HEK293T (cell line): ENCODE measurements around the gene SCUBE1.

Source experiments
- BHLHE40 ChIP-seq: fragments of 450-650 bp; IDR thresholded peaks from 2 replicates; pipeline ENCODE4 v1.6.1; 2016; ENCODE audit warnings: mild to moderate bottlenecking, moderate library complexity, borderline replicate concordance
- FOXA1 ChIP-seq: fragments of 450-650 bp; IDR thresholded peaks from 2 replicates; pipeline ENCODE4 v1.6.1; 2016; ENCODE audit warnings: mild to moderate bottlenecking
- FOXM1 ChIP-seq: fragments of 450-650 bp; IDR thresholded peaks from 2 replicates; pipeline ENCODE4 v1.6.1; 2017; ENCODE audit warnings: mild to moderate bottlenecking, borderline replicate concordance
- NFRKB ChIP-seq: fragments of 450-650 bp; IDR thresholded peaks from 2 replicates; pipeline ENCODE4 v1.6.1; 2016; ENCODE audit warnings: mild to moderate bottlenecking, moderate library complexity
- SP1 ChIP-seq: fragments of 450-650 bp; IDR thresholded peaks from 2 replicates; pipeline ENCODE4 v1.6.1; 2017
- TF ChIP-seq, protein P1 (sequence below): fragments of 450-650 bp; IDR thresholded peaks from 2 replicates; pipeline ENCODE4 v1.6.1; 2016

DNA sequence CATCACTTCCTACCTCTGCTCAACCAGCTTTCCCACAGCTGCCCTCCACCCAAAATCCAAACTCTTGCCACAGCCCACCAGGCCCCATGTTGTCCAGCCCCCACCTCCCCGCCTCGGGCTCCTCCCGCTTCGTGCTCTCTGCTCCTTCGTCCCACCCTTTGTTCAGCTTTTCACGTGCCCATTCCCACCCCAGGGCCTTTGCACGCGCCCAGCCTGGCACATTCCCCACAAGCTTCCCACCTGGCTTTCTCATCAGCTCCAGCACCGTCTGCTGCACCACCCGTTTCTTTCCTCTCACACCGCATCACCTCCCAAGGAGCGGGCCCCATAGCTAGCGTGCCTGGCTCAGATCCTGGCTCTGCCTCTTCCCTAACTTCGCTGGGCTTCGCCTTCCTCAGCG lies 54.8 kb downstream of the SCUBE1 start:
- TF ChIP-seq, protein P1, sequence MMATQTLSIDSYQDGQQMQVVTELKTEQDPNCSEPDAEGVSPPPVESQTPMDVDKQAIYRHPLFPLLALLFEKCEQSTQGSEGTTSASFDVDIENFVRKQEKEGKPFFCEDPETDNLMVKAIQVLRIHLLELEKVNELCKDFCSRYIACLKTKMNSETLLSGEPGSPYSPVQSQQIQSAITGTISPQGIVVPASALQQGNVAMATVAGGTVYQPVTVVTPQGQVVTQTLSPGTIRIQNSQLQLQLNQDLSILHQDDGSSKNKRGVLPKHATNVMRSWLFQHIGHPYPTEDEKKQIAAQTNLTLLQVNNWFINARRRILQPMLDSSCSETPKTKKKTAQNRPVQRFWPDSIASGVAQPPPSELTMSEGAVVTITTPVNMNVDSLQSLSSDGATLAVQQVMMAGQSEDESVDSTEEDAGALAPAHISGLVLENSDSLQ, result no peak
- no peak for TF ChIP-seq FOXA1
- no peak for TF ChIP-seq SP1
- TF ChIP-seq BHLHE40, result no peak
- no peak for TF ChIP-seq NFRKB
- no peak for TF ChIP-seq FOXM1
